Peyer's patch (tissue), 4 donors: Measurements from ENCODE around the gene KLHL22. TPM values are rescaled to one million over a fixed set of nuclear protein-coding genes. Genes with fewer than 3 reads are reported as not detected.

Experiments used
- DNase-seq, 3 donors: peaks; one replicate each; pipeline ENCODE4 v3.0.0-alpha.2; 2017 to 2019
- H3K27ac ChIP-seq, 4 donors: fragments of 200-600 bp; sonication (generic); one replicate each; pipeline ENCODE4 v1.5.1; 2016 to 2019
- H3K27me3 ChIP-seq, 2 donors: fragments of 200-600 bp; sonication (generic); one replicate each; pipeline ENCODE4 v1.5.1; 2019
- H3K36me3 ChIP-seq, 3 donors: fragments of 200-600 bp; sonication (generic); one replicate each; pipeline ENCODE4 v1.5.1; 2016 to 2019
- H3K4me1 ChIP-seq, 4 donors: fragments of 200-600 bp; sonication (generic); one replicate each; pipeline ENCODE4 v1.5.1; 2016 to 2019
- H3K4me3 ChIP-seq, 4 donors: fragments of 200-600 bp; sonication (generic); 1 replicate in 3 of 4; 2 replicates in 1 of 4; pipeline ENCODE4 v1.5.1; 2016 to 2019; ENCODE audit warnings: mild to moderate bottlenecking in 1 of 4
- H3K9me3 ChIP-seq, 4 donors: fragments of 200-600 bp; sonication (generic); one replicate each; pipeline ENCODE4 v1.5.1; 2016 to 2019; ENCODE audit warnings: mild to moderate bottlenecking in 1 of 4
- POLR2A ChIP-seq, 2 donors: fragments of 450-650 bp; IDR thresholded peaks; one replicate each; pipeline ENCODE4 v1.5.1; 2017; ENCODE audit warnings: antibody characterized with exemption in 2 of 2, mild to moderate bottlenecking in 2 of 2, moderate library complexity in 2 of 2
- total RNA-seq, 4 donors: library from RNA; depleted of rRNA; stranded (reverse); fragments of >200 nt; gene quantifications; one replicate each; pipeline ENCODE4 v1.1.0, GENCODE V29; 2016
- TF ChIP-seq, protein P1 (sequence below), 6 experiments: fragments of 450-650 bp in 4 of 6; fragments of 200-600 bp in 2 of 6; sonication (generic) in 1 of 6; IDR thresholded peaks; one replicate each; pipeline ENCODE4 v1.5.1; 2017 to 2019; ENCODE audit warnings: antibody characterized with exemption in 6 of 6, mild to moderate bottlenecking in 3 of 6, moderate library complexity in 1 of 6

Gene KLHL22
- total RNA-seq, 4 donors from 2014 or later: 12.6 to 23.9 (median 19.2) TPM

DNA sequence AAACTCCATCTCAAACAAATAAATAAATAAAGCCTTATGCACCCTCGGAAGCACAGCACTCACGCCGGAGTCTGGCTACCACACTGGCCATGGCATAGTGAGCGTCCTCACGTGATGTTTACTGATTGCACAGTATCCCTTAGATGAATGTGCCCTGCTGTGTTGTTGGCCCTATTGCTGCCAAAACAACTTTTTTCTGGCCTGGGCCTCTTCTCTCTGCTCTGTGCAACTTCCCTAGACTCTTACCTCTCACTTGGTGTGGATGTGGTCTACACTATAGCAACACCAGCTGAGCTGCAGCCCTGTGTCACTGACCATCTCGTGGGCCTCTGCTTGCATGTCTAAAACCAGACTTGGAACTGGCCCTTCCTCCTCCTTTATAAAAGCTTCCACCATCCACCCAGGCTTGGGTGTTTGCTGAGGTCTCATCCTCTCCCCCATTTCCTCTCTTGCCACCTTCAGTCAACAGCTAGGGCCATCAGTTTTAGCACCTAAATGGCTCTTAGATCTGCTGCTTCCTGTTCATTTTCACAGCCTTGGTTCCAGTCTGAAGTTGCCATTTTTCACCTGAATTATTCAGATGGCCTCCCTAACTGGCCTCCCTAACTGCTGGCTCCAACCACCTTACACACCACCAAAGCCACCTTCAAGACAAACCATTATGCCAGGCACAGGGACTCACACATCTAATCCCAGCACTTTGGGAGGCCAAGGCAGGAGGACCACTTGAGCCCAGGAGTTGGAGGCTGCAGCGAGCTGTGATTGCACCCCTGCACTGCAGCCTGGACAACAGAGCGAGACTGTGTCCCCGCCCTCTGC lies 92.4 kb downstream of the KLHL22 start:
- TF ChIP-seq, protein P1, sequence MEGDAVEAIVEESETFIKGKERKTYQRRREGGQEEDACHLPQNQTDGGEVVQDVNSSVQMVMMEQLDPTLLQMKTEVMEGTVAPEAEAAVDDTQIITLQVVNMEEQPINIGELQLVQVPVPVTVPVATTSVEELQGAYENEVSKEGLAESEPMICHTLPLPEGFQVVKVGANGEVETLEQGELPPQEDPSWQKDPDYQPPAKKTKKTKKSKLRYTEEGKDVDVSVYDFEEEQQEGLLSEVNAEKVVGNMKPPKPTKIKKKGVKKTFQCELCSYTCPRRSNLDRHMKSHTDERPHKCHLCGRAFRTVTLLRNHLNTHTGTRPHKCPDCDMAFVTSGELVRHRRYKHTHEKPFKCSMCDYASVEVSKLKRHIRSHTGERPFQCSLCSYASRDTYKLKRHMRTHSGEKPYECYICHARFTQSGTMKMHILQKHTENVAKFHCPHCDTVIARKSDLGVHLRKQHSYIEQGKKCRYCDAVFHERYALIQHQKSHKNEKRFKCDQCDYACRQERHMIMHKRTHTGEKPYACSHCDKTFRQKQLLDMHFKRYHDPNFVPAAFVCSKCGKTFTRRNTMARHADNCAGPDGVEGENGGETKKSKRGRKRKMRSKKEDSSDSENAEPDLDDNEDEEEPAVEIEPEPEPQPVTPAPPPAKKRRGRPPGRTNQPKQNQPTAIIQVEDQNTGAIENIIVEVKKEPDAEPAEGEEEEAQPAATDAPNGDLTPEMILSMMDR (IDR thresholded peaks at IDR 0.05): no peak
- TF ChIP-seq POLR2A (IDR thresholded peaks at IDR 0.05): no peak
- Histone ChIP-seq H3K36me3 (peaks cover 0 to 30% (median 0%) of the 10 kb centered on the region in 3 donors), H3K27me3 (no peaks in the 10 kb centered on the region), H3K4me3 (no peak overlapping the region), H3K27ac (no peak overlapping the region), H3K9me3 (no peaks in the 10 kb centered on the region), H3K4me1 (no peaks in the 10 kb centered on the region)
- DNase-seq: no peak

DNA sequence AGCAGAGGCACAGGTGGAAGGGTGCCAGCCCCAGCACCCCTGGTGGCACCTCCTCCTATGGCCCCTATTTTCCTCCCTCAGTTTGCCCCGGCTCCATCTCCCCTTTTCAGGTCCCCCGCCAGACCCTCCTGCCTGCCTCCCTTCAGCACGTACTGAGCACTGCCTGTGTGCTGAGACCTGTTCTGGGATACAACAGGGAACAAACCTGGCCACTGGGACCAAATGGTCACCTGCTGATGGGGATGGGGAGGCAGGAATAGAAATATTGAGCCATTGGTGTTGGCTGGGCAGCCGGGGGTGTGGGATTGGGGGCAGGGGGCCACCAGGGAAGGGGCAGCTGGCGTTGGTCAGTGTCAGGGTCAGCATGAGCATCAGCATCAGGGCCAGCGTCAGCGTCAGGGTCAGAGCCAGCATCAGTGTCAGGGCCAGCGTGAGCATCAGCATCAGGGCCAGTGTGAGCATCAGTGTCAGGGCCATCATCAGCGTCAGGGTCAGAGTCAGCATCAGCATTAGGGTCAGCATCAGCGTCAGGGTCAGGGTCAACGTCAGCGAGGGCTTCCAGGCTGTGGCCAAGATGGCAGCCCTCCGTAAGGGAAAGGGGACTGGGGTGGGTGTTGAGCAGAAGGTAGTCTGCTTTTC lies 94.1 kb downstream of the KLHL22 start:
- TF ChIP-seq, protein P1 (IDR thresholded peaks at IDR 0.05): no peak
- no peak for TF ChIP-seq POLR2A (IDR thresholded peaks at IDR 0.05)
- no peak for DNase-seq
- peaks cover 0 to under 1% (median 0%) of the 10 kb centered on the region in 4 donors for H3K4me1 ChIP-seq
- H3K27me3 ChIP-seq: no peaks in the 10 kb centered on the region
- no peak overlapping the region for H3K27ac ChIP-seq
- no peak overlapping the region for H3K4me3 ChIP-seq
- no peaks in the 10 kb centered on the region for H3K9me3 ChIP-seq
- peaks cover 0 to 18% (median 0%) of the 10 kb centered on the region in 3 donors for H3K36me3 ChIP-seq

DNA sequence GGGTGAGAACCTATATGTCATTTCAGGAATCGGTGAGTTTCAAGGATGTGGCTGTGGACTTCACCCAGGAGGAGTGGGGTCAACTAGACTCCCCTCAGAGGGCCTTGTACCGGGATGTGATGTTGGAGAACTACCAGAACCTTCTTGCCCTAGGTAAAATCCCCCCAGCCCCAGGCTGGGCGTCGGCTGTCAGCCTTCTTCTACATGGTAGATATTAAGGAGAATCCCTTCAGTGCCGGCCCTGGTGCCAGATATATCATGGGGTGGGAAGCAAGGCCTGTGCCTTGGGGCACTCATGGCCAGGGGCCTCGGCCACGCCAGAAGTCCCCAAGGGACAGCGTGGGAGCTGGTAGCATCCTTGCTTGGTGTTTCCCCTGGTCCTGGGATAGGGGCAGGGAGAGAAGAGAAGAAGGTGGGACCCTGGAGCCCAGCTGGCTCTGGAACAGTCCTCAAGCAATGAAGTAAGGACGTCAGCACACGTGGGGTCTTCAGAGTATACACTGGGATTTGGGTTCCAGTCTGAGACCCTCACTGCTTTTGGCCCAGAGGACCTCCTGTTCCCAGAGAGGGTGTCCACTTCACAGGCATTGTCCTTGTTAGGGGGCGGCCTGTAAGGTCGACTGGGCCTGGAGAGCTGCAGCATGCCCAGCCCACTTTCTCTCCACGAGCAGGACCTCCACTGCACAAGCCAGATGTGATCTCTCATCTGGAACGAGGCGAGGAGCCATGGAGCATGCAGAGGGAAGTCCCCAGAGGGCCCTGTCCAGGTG lies 94.8 kb downstream of the KLHL22 start:
- no peak for DNase-seq
- H3K27me3 ChIP-seq: no peaks in the 10 kb centered on the region
- peaks cover 0 to 11% (median 0%) of the 10 kb centered on the region in 3 donors for H3K36me3 ChIP-seq
- no peak overlapping the region for H3K27ac ChIP-seq
- TF ChIP-seq POLR2A (IDR thresholded peaks at IDR 0.05): no peak
- TF ChIP-seq, protein P1 (IDR thresholded peaks at IDR 0.05): no peak
- peaks cover 0 to 3% (median 0%) of the 10 kb centered on the region in 4 donors for H3K4me1 ChIP-seq
- H3K9me3 ChIP-seq: no peaks in the 10 kb centered on the region
- H3K4me3 ChIP-seq: no peak overlapping the region

DNA sequence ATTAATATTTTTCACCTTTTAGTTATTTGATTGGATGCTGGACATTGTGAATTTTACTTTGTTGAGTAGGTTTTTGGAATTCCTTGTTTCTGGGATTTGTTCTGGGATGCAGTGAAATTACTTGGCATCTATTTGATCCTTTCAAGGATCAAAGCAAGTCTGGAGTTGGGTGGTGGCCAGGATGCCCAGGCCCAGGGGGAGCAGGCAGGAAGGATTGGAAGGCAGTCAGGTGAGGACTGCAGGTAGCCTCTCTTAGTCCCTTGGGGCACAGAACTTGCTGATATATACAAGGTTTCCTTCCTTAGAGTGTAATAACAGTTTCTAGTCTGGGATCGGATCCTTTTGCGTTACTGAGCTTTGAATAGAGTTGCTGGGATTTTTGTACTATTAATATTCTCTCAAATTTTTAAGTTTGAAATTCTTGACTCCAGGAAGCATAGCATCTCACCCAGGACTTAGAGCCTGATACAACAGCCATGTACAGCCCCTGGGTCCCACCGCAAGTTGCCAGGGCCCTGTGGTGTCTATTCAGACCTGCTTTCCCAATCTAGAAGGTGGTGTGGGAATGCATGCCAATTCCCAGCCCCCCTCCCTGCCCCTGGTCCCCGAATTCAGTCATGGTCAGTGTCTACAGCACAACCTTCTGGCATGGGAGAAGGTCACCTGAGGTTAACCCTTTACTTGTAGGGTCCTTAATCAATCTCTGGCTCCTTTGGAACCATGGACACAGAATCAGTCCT lies 95.6 kb downstream of the KLHL22 start:
- Histone ChIP-seq H3K36me3 (peaks cover 0 to 5% (median 0%) of the 10 kb centered on the region in 3 donors), H3K4me3 (no peak overlapping the region), H3K9me3 (no peaks in the 10 kb centered on the region), H3K4me1 (peaks cover 0 to 5% (median 1%) of the 10 kb centered on the region in 4 donors), H3K27me3 (no peaks in the 10 kb centered on the region), H3K27ac (no peak overlapping the region)
- DNase-seq: no peak
- TF ChIP-seq POLR2A (IDR thresholded peaks at IDR 0.05): no peak
- TF ChIP-seq, protein P1 (IDR thresholded peaks at IDR 0.05): no peak

DNA sequence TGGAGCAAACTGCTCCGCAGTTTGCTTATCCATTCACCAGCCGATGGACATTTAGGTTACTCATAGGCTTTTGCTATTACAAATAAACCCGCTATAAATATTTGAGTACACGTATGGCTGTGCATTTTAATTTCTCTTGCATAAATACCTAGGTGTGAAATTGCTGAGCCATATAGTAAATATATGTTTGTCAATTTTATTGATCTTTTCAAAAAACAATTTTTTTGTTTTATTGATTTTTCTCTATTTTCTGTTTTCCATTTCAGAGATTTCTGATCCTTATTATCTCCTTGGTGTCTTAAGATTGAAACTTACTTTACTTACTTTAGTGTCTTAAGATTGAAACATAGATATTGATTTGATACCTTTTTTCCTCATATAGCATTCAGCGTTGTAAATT lies 97.2 kb downstream of the KLHL22 start:
- Histone ChIP-seq H3K36me3 (peaks cover 0 to 5% (median 0%) of the 10 kb centered on the region in 3 donors), H3K27ac (no peak overlapping the region), H3K9me3 (no peaks in the 10 kb centered on the region), H3K27me3 (no peaks in the 10 kb centered on the region), H3K4me1 (peaks cover 0 to 13% (median 8%) of the 10 kb centered on the region in 4 donors), H3K4me3 (no peak overlapping the region)
- no peak for DNase-seq
- no peak for TF ChIP-seq POLR2A (IDR thresholded peaks at IDR 0.05)
- TF ChIP-seq, protein P1 (IDR thresholded peaks at IDR 0.05): no peak
